Hepatocyte (in vitro differentiated cells): ENCODE data around the gene C19orf38. TPM values are rescaled to one million over a fixed set of nuclear protein-coding genes. Genes with fewer than 3 reads are reported as not detected.

Experiments
- DNase-seq: peaks from one replicate; pipeline ENCODE4 v3.0.0-alpha.2; 2016; ENCODE audit warnings: low spot score
- H2AFZ ChIP-seq: fragments of 200-600 bp; sonication (generic); 2 replicates; pipeline ENCODE4 v1.6.0; 2016; ENCODE audit warnings: antibody characterized with exemption, mild to moderate bottlenecking
- H3K27ac ChIP-seq: fragments of 200-600 bp; sonication (generic); 2 replicates; pipeline ENCODE4 v1.5.1; 2016; ENCODE audit warnings: mild to moderate bottlenecking
- H3K27me3 ChIP-seq: fragments of 200-600 bp; sonication (generic); 2 replicates; pipeline ENCODE4 v1.6.1; 2016
- H3K36me3 ChIP-seq: fragments of 200-600 bp; sonication (generic); replicated peaks from 2 replicates; pipeline ENCODE4 v1.5.1; 2016; ENCODE audit warnings: low read depth; ENCODE audit not compliant: insufficient read depth
- H3K4me1 ChIP-seq: fragments of 200-600 bp; sonication (generic); 2 replicates; pipeline ENCODE4 v1.5.1; 2016; ENCODE audit warnings: mild to moderate bottlenecking, moderate library complexity; ENCODE audit not compliant: insufficient read depth
- H3K4me2 ChIP-seq: fragments of 200-600 bp; sonication (generic); 2 replicates; pipeline ENCODE4 v1.6.0; 2016
- H3K4me3 ChIP-seq: fragments of 200-600 bp; sonication (generic); 2 replicates; pipeline ENCODE4 v1.5.1; 2016; ENCODE audit warnings: mild to moderate bottlenecking
- H3K79me2 ChIP-seq: fragments of 200-600 bp; sonication (generic); 2 replicates; pipeline ENCODE4 v1.6.0; 2017; ENCODE audit warnings: mild to moderate bottlenecking
- H3K9me2 ChIP-seq: fragments of 200-600 bp; sonication (generic); replicated peaks from 2 replicates; pipeline ENCODE4 v1.6.0; 2017; ENCODE audit warnings: mild to moderate bottlenecking; ENCODE audit not compliant: insufficient read depth
- H3K9me3 ChIP-seq: fragments of 200-600 bp; sonication (generic); 2 replicates; pipeline ENCODE4 v1.5.1; 2016; ENCODE audit warnings: low read depth, mild to moderate bottlenecking
- H4K20me1 ChIP-seq: fragments of 200-600 bp; sonication (generic); 2 replicates; pipeline ENCODE4 v1.6.0; 2016; ENCODE audit warnings: mild to moderate bottlenecking; ENCODE audit not compliant: insufficient read depth, poor library complexity, severe bottlenecking
- EZH2 ChIP-seq: fragments of 200-600 bp; sonication (generic); IDR thresholded peaks from 2 replicates; pipeline ENCODE4 v1.6.1; 2016; ENCODE audit warnings: antibody characterized with exemption, mild to moderate bottlenecking, borderline replicate concordance
- EZH2phosphoT487 ChIP-seq: fragments of 200-600 bp; sonication (generic); IDR thresholded peaks from one replicate; pipeline ENCODE4 v1.6.1; 2018; ENCODE audit warnings: antibody characterized with exemption, mild to moderate bottlenecking, low read depth, moderate library complexity; ENCODE audit not compliant: unreplicated experiment, severe bottlenecking
- WGBS: methylation state at CpG from one replicate; pipeline ENCODE4 v1.1.6; 2016; ENCODE audit warnings: low lambda C conversion rate; ENCODE audit errors: missing lambda C conversion rate; 5-methylcytosine and 5-hydroxymethylcytosine counted together
- polyA plus RNA-seq: library from polyadenylated mRNA; unstranded; fragments of >200 nt; fragmentation: Nextera tagmentation; extraction: Ambion mirVana; gene quantifications from 2 replicates; pipeline ENCODE4 v1.2.1, GENCODE V29; 2016
- total RNA-seq: library from RNA; depleted of rRNA; stranded (reverse); fragments of >200 nt; gene quantifications from 2 replicates; pipeline ENCODE4 v1.2.3, GENCODE V29; 2014
- TF ChIP-seq, protein P1 (sequence below): fragments of 200-600 bp; sonication (generic); IDR thresholded peaks from 2 replicates; pipeline ENCODE4 v1.5.1; 2016; ENCODE audit warnings: antibody characterized with exemption, mild to moderate bottlenecking; ENCODE audit not compliant: poor library complexity

The C19orf38 gene
- total and polyA plus RNA-seq, 2 experiments from 2014 or later = 0.56 to 3.7 TPM

DNA sequence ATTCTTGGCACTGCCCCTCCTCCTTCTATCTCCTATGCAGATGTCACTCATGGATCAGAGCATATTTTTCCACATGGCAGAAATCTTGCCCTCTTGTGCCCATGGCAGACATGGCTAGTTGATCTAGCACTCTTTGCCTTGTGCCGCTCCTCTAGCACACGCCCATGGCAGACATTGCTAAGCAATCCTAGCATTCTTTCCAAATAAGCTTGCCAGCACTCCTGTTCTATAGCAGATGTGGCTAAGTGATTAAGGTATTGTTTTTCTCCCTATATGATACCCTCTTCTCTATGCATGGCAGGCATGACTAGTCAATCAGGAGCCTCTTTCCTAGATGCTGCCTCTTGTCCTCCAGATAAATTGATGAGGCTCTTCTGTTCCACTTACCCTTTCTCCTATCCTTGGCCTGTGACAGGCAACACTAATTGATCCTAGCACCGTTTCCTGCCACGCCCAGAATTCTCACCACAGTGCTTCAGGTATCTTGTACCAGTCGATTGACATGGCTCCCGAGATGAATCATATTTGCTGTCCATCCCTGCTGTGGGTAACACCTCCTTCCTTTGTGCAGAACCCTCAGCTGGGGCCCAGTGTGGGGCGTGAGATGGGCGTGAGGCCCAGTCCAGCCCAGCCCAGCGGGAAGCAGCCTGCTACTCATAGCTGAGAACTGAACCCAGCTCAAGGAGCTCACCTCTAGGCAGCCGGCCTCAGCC is 39.1 kb upstream of the C19orf38 start:
- Histone ChIP-seq H2AFZ (no peak overlapping the region), H3K4me3 (no peak overlapping the region), H3K27me3 (no peaks in the 10 kb centered on the region), H3K36me3 (no peaks in the 10 kb centered on the region), H3K79me2 (no peaks in the 10 kb centered on the region), H3K27ac (peak overlapping the region; percentile 46), H3K9me2 (no peaks in the 10 kb centered on the region), H4K20me1 (no peaks in the 10 kb centered on the region), H3K4me2 (no peak overlapping the region), H3K9me3 (no peaks in the 10 kb centered on the region), H3K4me1 (peaks cover 9% of the 10 kb centered on the region)
- 89% methylated on average over 10 of the region's 10 CpGs for WGBS
- peak; percentile 44 for DNase-seq
- no peak for TF ChIP-seq EZH2
- TF ChIP-seq, protein P1, sequence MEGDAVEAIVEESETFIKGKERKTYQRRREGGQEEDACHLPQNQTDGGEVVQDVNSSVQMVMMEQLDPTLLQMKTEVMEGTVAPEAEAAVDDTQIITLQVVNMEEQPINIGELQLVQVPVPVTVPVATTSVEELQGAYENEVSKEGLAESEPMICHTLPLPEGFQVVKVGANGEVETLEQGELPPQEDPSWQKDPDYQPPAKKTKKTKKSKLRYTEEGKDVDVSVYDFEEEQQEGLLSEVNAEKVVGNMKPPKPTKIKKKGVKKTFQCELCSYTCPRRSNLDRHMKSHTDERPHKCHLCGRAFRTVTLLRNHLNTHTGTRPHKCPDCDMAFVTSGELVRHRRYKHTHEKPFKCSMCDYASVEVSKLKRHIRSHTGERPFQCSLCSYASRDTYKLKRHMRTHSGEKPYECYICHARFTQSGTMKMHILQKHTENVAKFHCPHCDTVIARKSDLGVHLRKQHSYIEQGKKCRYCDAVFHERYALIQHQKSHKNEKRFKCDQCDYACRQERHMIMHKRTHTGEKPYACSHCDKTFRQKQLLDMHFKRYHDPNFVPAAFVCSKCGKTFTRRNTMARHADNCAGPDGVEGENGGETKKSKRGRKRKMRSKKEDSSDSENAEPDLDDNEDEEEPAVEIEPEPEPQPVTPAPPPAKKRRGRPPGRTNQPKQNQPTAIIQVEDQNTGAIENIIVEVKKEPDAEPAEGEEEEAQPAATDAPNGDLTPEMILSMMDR = no peak
- no peak for TF ChIP-seq EZH2phosphoT487

DNA sequence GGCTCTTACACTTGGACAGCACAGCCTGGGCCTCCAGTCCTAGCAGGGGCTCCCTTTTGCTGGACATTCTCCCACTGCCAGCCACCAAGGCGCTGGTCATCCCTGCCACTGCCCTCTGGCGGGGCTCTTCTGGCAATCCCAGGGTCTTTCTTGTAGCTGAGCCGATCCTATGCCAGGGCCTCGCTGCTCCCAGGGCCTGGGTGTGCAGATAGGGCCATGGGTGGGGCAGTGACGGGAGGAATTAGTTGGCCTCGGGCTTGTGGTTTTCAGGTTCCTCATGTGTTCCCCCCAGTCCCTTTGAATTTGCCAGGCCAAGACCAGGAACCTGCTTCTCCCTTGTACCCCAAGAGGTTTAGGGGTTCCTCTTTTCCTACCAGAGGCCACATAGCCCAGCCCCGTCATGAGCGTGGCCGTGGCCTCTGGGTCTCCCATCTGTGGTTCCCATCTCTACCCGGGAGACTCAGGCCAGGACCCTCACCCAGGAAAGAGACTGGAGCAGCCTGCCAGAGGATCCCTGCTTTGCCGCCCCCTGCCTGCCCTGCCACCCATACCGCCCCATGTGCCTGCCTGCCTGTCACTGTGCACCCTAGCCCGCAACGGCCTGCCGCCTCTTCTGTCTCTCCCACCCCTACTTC is 38.4 kb upstream of the C19orf38 start:
- Histone ChIP-seq H3K27ac (no peak overlapping the region), H3K4me2 (no peak overlapping the region)
- WGBS = 98% methylated on average over 15 of the region's 15 CpGs

DNA sequence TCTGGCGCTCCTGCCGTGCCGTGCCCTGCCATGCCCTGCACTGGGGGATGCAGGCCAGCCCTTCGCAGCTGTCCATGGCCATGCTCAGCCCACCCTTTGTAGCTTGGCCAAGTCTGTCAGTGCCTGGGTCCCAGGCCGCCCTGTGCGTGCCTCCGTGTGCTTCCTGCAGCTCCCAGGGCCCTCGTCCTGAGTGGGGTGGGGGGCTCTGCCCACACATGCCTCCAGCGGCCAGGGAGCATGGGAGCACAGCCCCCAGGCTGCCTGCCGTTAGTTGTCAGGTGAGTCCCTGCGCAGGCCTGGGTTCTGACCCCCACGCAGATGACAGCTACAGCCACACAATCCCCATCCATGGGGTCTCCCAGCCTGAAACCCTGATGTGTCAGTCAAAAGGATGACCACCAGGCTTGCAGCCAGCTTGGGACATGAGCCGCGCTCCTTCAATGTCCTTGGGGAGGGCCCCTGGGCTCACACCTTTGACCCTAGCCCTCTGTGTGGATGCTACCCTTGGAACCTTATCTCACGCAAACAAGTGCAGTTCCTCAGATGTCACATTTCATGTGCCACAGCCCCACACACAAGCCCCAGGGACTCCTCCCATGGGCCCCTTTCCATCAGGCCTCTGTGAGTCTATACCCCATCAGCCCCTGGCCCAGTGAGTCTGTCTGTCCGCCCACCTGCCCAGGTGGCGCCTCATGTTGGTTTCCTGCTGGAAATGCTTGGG is 36.7 kb upstream of the C19orf38 start:
- no peaks in the 10 kb centered on the region for H3K36me3 ChIP-seq

More for the DNA sequence above, 38.4 kb upstream of the C19orf38 start:
- Histone ChIP-seq H3K9me2 (no peaks in the 10 kb centered on the region), H3K9me3 (no peaks in the 10 kb centered on the region), H3K79me2 (peaks cover under 1% of the 10 kb centered on the region), H3K4me1 (peaks cover 9% of the 10 kb centered on the region), H4K20me1 (no peaks in the 10 kb centered on the region), H2AFZ (no peak overlapping the region), H3K27me3 (no peaks in the 10 kb centered on the region), H3K36me3 (no peaks in the 10 kb centered on the region), H3K4me3 (no peak overlapping the region)
- TF ChIP-seq EZH2 (no peak), EZH2phosphoT487 (no peak)
- DNase-seq = no peak

More for the DNA sequence above, 36.7 kb upstream of the C19orf38 start:
- no peak overlapping the region for H2AFZ ChIP-seq
- no peaks in the 10 kb centered on the region for H3K9me2 ChIP-seq
- peaks cover 19% of the 10 kb centered on the region for H3K79me2 ChIP-seq
- 96% methylated on average over 17 of the region's 17 CpGs for WGBS
- H3K27ac ChIP-seq = no peak overlapping the region
- H3K4me1 ChIP-seq = peaks cover 9% of the 10 kb centered on the region
- no peaks in the 10 kb centered on the region for H3K27me3 ChIP-seq
- H4K20me1 ChIP-seq = no peaks in the 10 kb centered on the region
- H3K4me3 ChIP-seq = no peak overlapping the region
- DNase-seq = peak; percentile 1
- H3K9me3 ChIP-seq = no peaks in the 10 kb centered on the region
- H3K4me2 ChIP-seq = no peak overlapping the region
- TF ChIP-seq EZH2 (no peak), EZH2phosphoT487 (no peak)
- TF ChIP-seq, protein P1 = no peak
